ENCODE results near the gene DMRT2.

GRCh38 chr9:1101846-1102641 is 51.9 kb downstream of the DMRT2 start:
- TF ChIP-seq ZFX (IDR thresholded peaks at IDR 0.05), result no peak
- TF ChIP-seq, protein P1, sequence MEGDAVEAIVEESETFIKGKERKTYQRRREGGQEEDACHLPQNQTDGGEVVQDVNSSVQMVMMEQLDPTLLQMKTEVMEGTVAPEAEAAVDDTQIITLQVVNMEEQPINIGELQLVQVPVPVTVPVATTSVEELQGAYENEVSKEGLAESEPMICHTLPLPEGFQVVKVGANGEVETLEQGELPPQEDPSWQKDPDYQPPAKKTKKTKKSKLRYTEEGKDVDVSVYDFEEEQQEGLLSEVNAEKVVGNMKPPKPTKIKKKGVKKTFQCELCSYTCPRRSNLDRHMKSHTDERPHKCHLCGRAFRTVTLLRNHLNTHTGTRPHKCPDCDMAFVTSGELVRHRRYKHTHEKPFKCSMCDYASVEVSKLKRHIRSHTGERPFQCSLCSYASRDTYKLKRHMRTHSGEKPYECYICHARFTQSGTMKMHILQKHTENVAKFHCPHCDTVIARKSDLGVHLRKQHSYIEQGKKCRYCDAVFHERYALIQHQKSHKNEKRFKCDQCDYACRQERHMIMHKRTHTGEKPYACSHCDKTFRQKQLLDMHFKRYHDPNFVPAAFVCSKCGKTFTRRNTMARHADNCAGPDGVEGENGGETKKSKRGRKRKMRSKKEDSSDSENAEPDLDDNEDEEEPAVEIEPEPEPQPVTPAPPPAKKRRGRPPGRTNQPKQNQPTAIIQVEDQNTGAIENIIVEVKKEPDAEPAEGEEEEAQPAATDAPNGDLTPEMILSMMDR (conservative IDR thresholded peaks at IDR 0.05), result no peak
